GM12872 (cell line): ENCODE data around the gene ECE1.
A peak's percentile ranks its signal among the peaks of the same experiment; 100 is the strongest.

Experiments
- TF ChIP-seq, protein P1 (sequence below): IDR thresholded peaks from 3 replicates; pipeline ENCODE4 v1.5.1; 2011; ENCODE audit warnings: low read depth, mild to moderate bottlenecking, low read length, moderate library complexity; ENCODE audit not compliant: insufficient read depth

Gene ECE1

DNA sequence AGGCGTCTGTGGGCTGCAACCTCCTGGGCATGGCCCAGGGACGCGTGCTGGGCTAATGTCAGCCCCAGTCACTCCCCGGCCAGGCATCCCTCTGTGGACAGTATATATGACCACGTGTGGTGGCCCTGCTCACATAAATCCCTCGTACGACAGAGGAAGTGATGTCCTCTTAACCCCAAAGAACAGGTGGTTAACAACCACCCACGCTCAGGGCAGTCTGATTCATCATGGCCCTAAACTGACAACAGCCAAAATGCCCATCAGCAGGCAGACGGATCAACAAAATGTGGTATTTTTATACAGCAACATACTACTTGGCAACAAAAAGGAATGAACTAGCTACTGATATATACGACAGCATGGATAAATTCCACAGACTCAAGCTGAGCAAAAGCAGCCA lies 51.0 kb downstream of the ECE1 start:
- TF ChIP-seq, protein P1, sequence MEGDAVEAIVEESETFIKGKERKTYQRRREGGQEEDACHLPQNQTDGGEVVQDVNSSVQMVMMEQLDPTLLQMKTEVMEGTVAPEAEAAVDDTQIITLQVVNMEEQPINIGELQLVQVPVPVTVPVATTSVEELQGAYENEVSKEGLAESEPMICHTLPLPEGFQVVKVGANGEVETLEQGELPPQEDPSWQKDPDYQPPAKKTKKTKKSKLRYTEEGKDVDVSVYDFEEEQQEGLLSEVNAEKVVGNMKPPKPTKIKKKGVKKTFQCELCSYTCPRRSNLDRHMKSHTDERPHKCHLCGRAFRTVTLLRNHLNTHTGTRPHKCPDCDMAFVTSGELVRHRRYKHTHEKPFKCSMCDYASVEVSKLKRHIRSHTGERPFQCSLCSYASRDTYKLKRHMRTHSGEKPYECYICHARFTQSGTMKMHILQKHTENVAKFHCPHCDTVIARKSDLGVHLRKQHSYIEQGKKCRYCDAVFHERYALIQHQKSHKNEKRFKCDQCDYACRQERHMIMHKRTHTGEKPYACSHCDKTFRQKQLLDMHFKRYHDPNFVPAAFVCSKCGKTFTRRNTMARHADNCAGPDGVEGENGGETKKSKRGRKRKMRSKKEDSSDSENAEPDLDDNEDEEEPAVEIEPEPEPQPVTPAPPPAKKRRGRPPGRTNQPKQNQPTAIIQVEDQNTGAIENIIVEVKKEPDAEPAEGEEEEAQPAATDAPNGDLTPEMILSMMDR = no peak

DNA sequence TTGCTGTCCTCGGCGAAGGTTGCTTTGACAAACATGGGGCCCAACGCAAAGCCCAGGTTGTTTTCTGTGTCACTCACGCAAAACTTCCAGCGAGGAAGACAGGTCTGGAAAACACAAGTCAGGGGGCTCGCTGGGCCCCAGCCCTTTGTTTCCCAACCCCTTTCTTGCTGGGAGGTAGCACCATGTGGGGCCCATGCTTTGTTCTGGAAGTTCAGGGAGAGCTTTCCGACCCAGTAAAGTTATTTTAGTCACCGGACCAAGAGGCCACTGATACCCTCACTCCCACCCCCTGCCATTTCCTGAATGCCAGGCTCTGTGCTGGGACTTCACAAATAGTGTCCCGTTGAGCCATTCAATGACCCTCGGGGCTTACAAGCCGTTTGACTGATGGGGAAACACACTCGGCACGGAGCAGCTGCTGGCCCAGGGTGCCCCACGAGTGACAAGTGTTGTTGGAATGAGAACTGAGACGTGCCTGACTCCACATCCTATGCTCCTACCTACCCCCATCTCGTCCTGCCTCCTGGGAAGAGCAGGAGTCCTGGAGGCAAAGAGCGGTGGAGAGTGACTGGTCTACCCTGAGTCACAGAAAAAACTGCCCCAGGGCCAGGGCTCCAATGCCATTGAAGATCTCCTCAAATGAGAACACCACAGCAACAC lies 52.0 kb downstream of the ECE1 start:
- TF ChIP-seq, protein P1 = no peak

DNA sequence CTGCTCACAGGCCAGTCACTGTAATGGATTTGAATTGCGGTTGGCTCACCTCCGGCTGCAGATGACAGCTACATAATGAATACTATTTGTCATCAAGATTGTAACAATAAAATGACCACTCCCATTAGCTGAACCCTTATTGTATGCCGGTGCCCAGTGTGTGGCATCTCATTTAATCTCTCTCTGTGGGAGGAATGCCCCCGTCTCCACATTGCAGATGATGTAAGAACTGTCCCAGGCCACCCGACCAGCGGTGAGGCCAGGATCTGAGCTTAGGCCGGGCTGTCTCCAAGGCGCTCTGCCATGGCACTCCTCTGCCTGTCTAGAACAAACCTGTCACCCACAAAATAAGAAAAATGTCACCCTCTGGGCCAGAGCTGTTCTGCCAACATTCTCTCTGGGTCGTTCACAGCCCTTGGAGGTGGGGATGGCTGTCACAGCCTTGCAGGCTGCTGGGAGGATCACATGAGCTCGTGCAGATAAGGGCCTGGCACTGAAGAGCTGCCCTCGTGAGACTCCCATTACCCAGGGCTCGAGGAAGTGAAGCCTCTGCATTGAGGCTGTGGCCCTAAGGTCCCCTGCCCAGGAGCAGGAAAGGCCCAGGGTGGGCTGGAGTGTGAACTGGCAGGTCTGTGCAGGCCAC lies 52.7 kb downstream of the ECE1 start:
- TF ChIP-seq, protein P1 = no peak

DNA sequence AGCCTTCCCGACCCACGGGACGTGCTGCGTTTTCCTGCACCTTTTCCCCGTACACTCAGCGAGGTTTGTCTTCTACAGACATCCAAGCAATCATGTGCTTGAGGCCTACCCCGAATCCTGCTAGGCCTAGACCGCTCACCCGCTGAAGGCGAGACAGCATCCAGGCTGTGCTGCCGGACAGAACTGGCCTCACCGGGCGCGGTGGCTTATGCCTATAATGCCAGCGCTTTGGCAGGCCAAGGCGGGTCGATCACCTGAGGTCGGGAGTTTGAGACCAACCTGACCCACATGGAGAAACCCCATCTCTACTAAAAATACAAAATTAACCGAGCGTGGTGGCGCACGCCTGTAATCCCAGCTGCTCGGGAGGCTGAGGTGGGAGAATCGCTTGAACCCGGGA lies 54.1 kb downstream of the ECE1 start:
- TF ChIP-seq, protein P1 = no peak

DNA sequence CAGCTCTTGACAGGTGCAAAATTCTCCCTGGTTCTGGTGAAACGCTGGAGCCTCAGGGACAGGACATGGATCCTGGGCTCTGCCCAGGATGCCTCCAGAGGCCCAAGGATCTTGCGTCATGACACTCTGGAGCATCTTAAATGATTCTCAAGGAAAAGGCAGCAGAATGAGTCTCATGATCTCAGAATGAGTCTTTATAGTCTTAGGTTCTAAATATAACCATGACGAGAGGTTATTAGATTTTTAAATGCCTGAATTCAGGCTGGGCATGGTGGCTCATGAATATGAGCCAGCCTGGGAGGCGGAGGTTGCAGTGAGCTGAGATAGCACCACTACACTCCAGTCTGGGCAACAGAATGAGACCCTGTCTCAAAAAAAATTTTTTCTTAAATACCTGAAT lies 55.5 kb downstream of the ECE1 start:
- TF ChIP-seq, protein P1 = no peak

DNA sequence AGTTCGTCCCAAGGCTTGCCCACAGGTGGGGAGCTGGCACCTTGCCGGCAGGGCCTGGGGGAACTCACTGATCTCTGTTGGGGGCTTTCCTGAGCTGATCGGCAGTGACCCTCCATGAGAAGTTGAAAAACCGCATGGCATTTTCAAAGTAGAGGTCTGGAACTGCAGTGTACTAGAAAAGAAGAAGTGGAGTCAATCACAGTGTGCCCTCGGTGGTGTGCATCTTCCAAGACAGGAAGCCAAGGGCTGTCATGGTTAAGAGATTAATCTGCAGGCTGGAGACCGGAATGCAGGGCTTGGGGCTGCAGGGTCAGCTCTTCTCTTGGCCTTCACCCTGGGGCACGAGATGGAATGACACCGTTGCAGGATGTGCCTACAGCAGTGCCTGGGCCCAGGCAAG lies 56.8 kb downstream of the ECE1 start:
- TF ChIP-seq, protein P1 = no peak

DNA sequence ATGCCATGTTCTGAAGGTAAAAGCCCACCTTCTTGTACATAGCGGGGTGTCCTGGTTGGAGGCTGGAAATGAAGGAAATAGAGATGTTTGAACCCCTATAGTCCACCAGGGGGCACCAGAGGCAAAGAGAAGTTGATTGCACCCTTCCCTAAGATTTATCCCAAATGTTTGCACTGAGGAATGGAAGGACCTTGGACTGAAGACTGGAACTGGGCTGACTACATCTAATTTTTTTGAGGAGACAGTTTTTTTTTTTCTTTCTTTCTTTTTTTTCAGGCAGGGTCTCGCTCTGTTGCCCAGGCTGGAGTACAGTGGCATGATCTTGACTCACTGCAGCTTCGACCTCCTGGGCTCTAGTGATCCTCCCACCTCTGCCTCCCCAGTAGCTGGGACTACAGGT lies 58.2 kb downstream of the ECE1 start:
- TF ChIP-seq, protein P1 = peak; percentile 83
